Hepatocyte (in vitro differentiated cells): ENCODE results near the gene DDX10. TPM values are rescaled to one million over a fixed set of nuclear protein-coding genes. Genes with fewer than 3 reads are reported as not detected.

Source experiments
- DNase-seq: peaks from one replicate; pipeline ENCODE4 v3.0.0-alpha.2; 2016; ENCODE audit warnings: low spot score
- H2AFZ ChIP-seq: fragments of 200-600 bp; sonication (generic); 2 replicates; pipeline ENCODE4 v1.6.0; 2016; ENCODE audit warnings: antibody characterized with exemption, mild to moderate bottlenecking
- H3K27ac ChIP-seq: fragments of 200-600 bp; sonication (generic); 2 replicates; pipeline ENCODE4 v1.5.1; 2016; ENCODE audit warnings: mild to moderate bottlenecking
- H3K27me3 ChIP-seq: fragments of 200-600 bp; sonication (generic); 2 replicates; pipeline ENCODE4 v1.6.1; 2016
- H3K36me3 ChIP-seq: fragments of 200-600 bp; sonication (generic); replicated peaks from 2 replicates; pipeline ENCODE4 v1.5.1; 2016; ENCODE audit warnings: low read depth; ENCODE audit not compliant: insufficient read depth
- H3K4me1 ChIP-seq: fragments of 200-600 bp; sonication (generic); 2 replicates; pipeline ENCODE4 v1.5.1; 2016; ENCODE audit warnings: mild to moderate bottlenecking, moderate library complexity; ENCODE audit not compliant: insufficient read depth
- H3K4me2 ChIP-seq: fragments of 200-600 bp; sonication (generic); 2 replicates; pipeline ENCODE4 v1.6.0; 2016
- H3K4me3 ChIP-seq: fragments of 200-600 bp; sonication (generic); 2 replicates; pipeline ENCODE4 v1.5.1; 2016; ENCODE audit warnings: mild to moderate bottlenecking
- H3K79me2 ChIP-seq: fragments of 200-600 bp; sonication (generic); 2 replicates; pipeline ENCODE4 v1.6.0; 2017; ENCODE audit warnings: mild to moderate bottlenecking
- H3K9me2 ChIP-seq: fragments of 200-600 bp; sonication (generic); replicated peaks from 2 replicates; pipeline ENCODE4 v1.6.0; 2017; ENCODE audit warnings: mild to moderate bottlenecking; ENCODE audit not compliant: insufficient read depth
- H3K9me3 ChIP-seq: fragments of 200-600 bp; sonication (generic); 2 replicates; pipeline ENCODE4 v1.5.1; 2016; ENCODE audit warnings: low read depth, mild to moderate bottlenecking
- H4K20me1 ChIP-seq: fragments of 200-600 bp; sonication (generic); 2 replicates; pipeline ENCODE4 v1.6.0; 2016; ENCODE audit warnings: mild to moderate bottlenecking; ENCODE audit not compliant: insufficient read depth, poor library complexity, severe bottlenecking
- EZH2 ChIP-seq: fragments of 200-600 bp; sonication (generic); IDR thresholded peaks from 2 replicates; pipeline ENCODE4 v1.6.1; 2016; ENCODE audit warnings: antibody characterized with exemption, mild to moderate bottlenecking, borderline replicate concordance
- EZH2phosphoT487 ChIP-seq: fragments of 200-600 bp; sonication (generic); IDR thresholded peaks from one replicate; pipeline ENCODE4 v1.6.1; 2018; ENCODE audit warnings: antibody characterized with exemption, mild to moderate bottlenecking, low read depth, moderate library complexity; ENCODE audit not compliant: unreplicated experiment, severe bottlenecking
- WGBS: methylation state at CpG from one replicate; pipeline ENCODE4 v1.1.6; 2016; ENCODE audit warnings: low lambda C conversion rate; ENCODE audit errors: missing lambda C conversion rate; 5-methylcytosine and 5-hydroxymethylcytosine counted together
- polyA plus RNA-seq: library from polyadenylated mRNA; unstranded; fragments of >200 nt; fragmentation: Nextera tagmentation; extraction: Ambion mirVana; gene quantifications from 2 replicates; pipeline ENCODE4 v1.2.1, GENCODE V29; 2016
- total RNA-seq: library from RNA; depleted of rRNA; stranded (reverse); fragments of >200 nt; gene quantifications from 2 replicates; pipeline ENCODE4 v1.2.3, GENCODE V29; 2014
- TF ChIP-seq, protein P1 (sequence below): fragments of 200-600 bp; sonication (generic); IDR thresholded peaks from 2 replicates; pipeline ENCODE4 v1.5.1; 2016; ENCODE audit warnings: antibody characterized with exemption, mild to moderate bottlenecking; ENCODE audit not compliant: poor library complexity

DDX10 gene
- total and polyA plus RNA-seq, 2 experiments from 2014 or later, result 9.6 to 13.9 TPM

DNA sequence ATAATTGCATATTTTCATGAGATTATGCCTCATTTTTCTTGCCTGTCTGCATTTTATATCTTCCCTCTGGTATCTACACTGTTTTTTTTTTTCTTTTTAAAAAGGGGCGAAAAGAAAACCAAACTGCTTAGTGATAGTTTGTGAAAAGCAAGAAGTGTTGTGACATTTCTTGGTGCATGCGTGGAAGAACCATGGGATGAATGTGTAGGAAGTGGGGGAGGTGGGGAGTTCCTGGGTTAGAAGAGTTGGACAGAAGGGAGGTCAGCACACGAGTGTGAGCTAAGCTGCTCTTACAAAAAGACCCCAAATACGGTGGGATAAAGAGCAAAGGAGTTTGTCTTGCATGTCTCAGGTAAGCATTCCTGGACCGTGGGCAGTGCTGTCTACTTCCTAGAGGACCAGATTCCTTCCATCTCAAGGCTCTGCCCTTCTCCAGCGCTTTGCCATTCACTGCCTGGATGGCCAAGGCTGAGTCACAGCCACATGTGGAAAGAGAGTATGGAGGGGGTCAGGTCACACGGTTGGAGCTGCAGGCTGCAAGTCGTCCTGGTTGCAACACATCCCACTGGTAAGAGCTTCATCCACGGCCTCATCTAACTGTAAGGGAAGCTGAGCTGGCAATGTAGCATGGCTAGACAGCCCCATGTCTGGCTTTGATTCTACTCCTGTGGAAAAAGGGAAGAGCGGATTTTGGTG is 300.6 kb downstream of the DDX10 start:
- Histone ChIP-seq H3K4me1 (no peaks in the 10 kb centered on the region), H2AFZ (no peak overlapping the region), H3K36me3 (no peaks in the 10 kb centered on the region), H3K4me2 (no peak overlapping the region), H3K9me2 (no peaks in the 10 kb centered on the region), H3K9me3 (no peaks in the 10 kb centered on the region), H3K27me3 (no peaks in the 10 kb centered on the region), H4K20me1 (no peaks in the 10 kb centered on the region), H3K27ac (no peak overlapping the region), H3K79me2 (no peaks in the 10 kb centered on the region), H3K4me3 (no peak overlapping the region)
- DNase-seq, result peak; percentile 46
- WGBS, result 68% methylated on average over 10 of the region's 10 CpGs
- TF ChIP-seq EZH2phosphoT487 (no peak), EZH2 (no peak)
- TF ChIP-seq, protein P1, sequence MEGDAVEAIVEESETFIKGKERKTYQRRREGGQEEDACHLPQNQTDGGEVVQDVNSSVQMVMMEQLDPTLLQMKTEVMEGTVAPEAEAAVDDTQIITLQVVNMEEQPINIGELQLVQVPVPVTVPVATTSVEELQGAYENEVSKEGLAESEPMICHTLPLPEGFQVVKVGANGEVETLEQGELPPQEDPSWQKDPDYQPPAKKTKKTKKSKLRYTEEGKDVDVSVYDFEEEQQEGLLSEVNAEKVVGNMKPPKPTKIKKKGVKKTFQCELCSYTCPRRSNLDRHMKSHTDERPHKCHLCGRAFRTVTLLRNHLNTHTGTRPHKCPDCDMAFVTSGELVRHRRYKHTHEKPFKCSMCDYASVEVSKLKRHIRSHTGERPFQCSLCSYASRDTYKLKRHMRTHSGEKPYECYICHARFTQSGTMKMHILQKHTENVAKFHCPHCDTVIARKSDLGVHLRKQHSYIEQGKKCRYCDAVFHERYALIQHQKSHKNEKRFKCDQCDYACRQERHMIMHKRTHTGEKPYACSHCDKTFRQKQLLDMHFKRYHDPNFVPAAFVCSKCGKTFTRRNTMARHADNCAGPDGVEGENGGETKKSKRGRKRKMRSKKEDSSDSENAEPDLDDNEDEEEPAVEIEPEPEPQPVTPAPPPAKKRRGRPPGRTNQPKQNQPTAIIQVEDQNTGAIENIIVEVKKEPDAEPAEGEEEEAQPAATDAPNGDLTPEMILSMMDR, result no peak

DNA sequence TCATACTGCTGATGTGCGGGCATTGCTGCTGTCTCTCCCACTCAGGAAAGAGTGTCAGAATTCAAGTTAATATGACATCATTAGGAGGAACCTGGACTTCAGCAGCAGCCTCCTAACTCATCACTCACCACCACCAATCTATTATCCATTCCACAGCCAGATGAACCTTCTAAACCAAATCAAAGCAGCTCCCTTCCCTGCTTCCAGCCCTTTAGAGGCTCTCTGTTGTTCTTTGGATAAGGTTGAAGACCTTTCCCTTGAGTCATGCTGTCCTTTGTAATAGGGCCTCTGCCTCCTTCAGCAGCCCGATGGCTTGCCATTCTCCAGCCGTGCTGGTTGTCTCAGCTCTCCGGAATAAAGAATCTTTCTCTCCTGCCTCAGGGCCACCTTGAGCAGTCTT is 301.3 kb downstream of the DDX10 start:
- Histone ChIP-seq H4K20me1 (no peaks in the 10 kb centered on the region), H3K27me3 (no peaks in the 10 kb centered on the region), H3K27ac (no peak overlapping the region), H3K36me3 (no peaks in the 10 kb centered on the region), H3K4me2 (no peak overlapping the region), H3K9me2 (no peaks in the 10 kb centered on the region), H2AFZ (no peak overlapping the region), H3K9me3 (no peaks in the 10 kb centered on the region), H3K4me3 (no peak overlapping the region), H3K4me1 (no peaks in the 10 kb centered on the region), H3K79me2 (no peaks in the 10 kb centered on the region)
- TF ChIP-seq, protein P1, result no peak
- TF ChIP-seq EZH2 (no peak), EZH2phosphoT487 (no peak)
- DNase-seq, result no peak
- WGBS, result 92% methylated on average over 4 of the region's 4 CpGs

DNA sequence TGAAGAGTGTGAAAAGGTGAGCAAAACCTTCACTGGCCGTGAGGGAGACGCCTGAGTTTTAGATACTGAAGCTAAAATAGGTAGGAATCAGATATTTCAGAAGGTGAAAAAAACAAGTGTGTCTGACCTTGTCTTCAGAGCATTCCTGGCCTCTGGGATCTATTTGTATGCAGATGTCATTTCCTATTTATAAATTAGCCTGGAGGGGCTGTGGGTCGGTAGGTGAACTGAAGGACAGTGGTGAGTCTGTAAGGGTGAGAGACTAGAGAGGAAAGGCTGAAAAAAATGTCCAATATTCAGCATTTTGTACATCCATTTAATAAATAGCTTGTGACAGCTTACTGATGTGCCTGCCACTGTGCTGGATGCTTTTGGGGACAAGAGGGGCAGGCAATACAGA is 302.1 kb downstream of the DDX10 start:
- H4K20me1 ChIP-seq, result no peaks in the 10 kb centered on the region
- no peak for TF ChIP-seq EZH2
- no peak for TF ChIP-seq EZH2phosphoT487
- TF ChIP-seq, protein P1, result no peak
- H3K27ac ChIP-seq, result peak overlapping the region; percentile 33
- H3K36me3 ChIP-seq, result no peaks in the 10 kb centered on the region
- H3K9me3 ChIP-seq, result no peaks in the 10 kb centered on the region
- no peak overlapping the region for H2AFZ ChIP-seq
- H3K4me2 ChIP-seq, result no peak overlapping the region
- no peaks in the 10 kb centered on the region for H3K4me1 ChIP-seq
- WGBS, result 45% methylated on average over 3 of the region's 3 CpGs
- no peaks in the 10 kb centered on the region for H3K9me2 ChIP-seq
- no peaks in the 10 kb centered on the region for H3K27me3 ChIP-seq
- no peak overlapping the region for H3K4me3 ChIP-seq
- H3K79me2 ChIP-seq, result no peaks in the 10 kb centered on the region
- DNase-seq, result no peak
